Neuronal stem cell (in vitro differentiated cells): ENCODE data around the gene TMC3.

Experiments used
- DNase-seq: peaks from one replicate; pipeline ENCODE4 v3.0.0-alpha.2; 2013; ENCODE audit warnings: low spot score
- H2AFZ ChIP-seq: one replicate; pipeline ENCODE4 v1.6.1; 2013; ENCODE audit warnings: mild to moderate bottlenecking, low read length, inconsistent platforms
- H2AK5ac ChIP-seq: 2 replicates; pipeline ENCODE4 v1.6.1; 2013; ENCODE audit warnings: low read depth, mild to moderate bottlenecking, inconsistent platforms, low read length, moderate library complexity, mixed read lengths
- H2BK120ac ChIP-seq: 2 replicates; pipeline ENCODE4 v1.6.1; 2013; ENCODE audit warnings: low read depth, mild to moderate bottlenecking, inconsistent platforms, low read length, moderate library complexity, mixed read lengths
- H2BK12ac ChIP-seq: one replicate; pipeline ENCODE4 v1.6.1; 2013; ENCODE audit warnings: low read length, inconsistent platforms
- H2BK15ac ChIP-seq: 2 replicates; pipeline ENCODE4 v1.6.1; 2013; ENCODE audit warnings: mild to moderate bottlenecking, low read length, inconsistent platforms, mixed read lengths
- H2BK5ac ChIP-seq: one replicate; pipeline ENCODE4 v1.6.1; 2013; ENCODE audit warnings: inconsistent platforms, mild to moderate bottlenecking, low read length, moderate library complexity
- H3K14ac ChIP-seq: one replicate; pipeline ENCODE4 v1.6.1; 2013; ENCODE audit warnings: low read length, inconsistent platforms
- H3K18ac ChIP-seq: 2 replicates; pipeline ENCODE4 v1.6.1; 2013; ENCODE audit warnings: low read length, inconsistent platforms
- H3K23ac ChIP-seq: 2 replicates; pipeline ENCODE4 v1.6.1; 2013; ENCODE audit warnings: low read depth, mild to moderate bottlenecking, mixed read lengths, low read length, inconsistent platforms; ENCODE audit not compliant: poor library complexity
- H3K27ac ChIP-seq: replicated peaks from 3 replicates; pipeline ENCODE4 v1.5.1; 2013; ENCODE audit warnings: low read length, inconsistent platforms
- H3K27me3 ChIP-seq, 3 experiments: 2 replicates each; pipeline ENCODE4 v1.6.1; 2013; ENCODE audit warnings: low read length in 3 of 3, mild to moderate bottlenecking in 2 of 3, inconsistent platforms in 1 of 3, low read depth in 1 of 3, mixed read lengths in 1 of 3, moderate library complexity in 1 of 3; ENCODE audit not compliant: control insufficient read depth in 3 of 3, insufficient read depth in 3 of 3
- H3K36me3 ChIP-seq, 2 donors: replicated peaks in 1 of 2; 2 replicates each; pipeline ENCODE4 v1.6.1; 2013; ENCODE audit warnings: low read length in 2 of 2; ENCODE audit not compliant: control insufficient read depth in 2 of 2, insufficient read depth in 2 of 2
- H3K4ac ChIP-seq: 2 replicates; pipeline ENCODE4 v1.6.1; 2013; ENCODE audit warnings: inconsistent platforms, mild to moderate bottlenecking, low read length, moderate library complexity
- H3K4me1 ChIP-seq, 2 donors: 1 replicate in 1 of 2; 2 replicates in 1 of 2; pipeline ENCODE4 v1.6.1; 2013; ENCODE audit warnings: low read length in 2 of 2, low read depth in 1 of 2; ENCODE audit not compliant: control insufficient read depth in 2 of 2, insufficient read depth in 1 of 2
- H3K4me2 ChIP-seq: one replicate; pipeline ENCODE4 v1.6.1; 2013; ENCODE audit warnings: mild to moderate bottlenecking, low read length, inconsistent platforms; ENCODE audit not compliant: insufficient read depth, poor library complexity, severe bottlenecking
- H3K4me3 ChIP-seq, 2 donors: 2 replicates each; pipeline ENCODE4 v1.5.1; 2013; ENCODE audit warnings: low read length in 2 of 2, mild to moderate bottlenecking in 2 of 2, inconsistent platforms in 1 of 2, moderate library complexity in 1 of 2
- H3K79me1 ChIP-seq: one replicate; pipeline ENCODE4 v1.6.1; 2013; ENCODE audit warnings: low read depth, mild to moderate bottlenecking, inconsistent platforms, low read length, moderate library complexity
- H3K9ac ChIP-seq: one replicate; pipeline ENCODE4 v1.6.1; 2013; ENCODE audit warnings: mild to moderate bottlenecking, low read depth, low read length, inconsistent platforms; ENCODE audit not compliant: poor library complexity
- H3K9me3 ChIP-seq, 2 donors: replicated peaks in 1 of 2; 2 replicates each; pipeline versions ENCODE3 to v1.6.1; 2013; ENCODE audit warnings: low read length in 2 of 2, mild to moderate bottlenecking in 2 of 2, inconsistent platforms in 1 of 2, low read depth in 1 of 2, mixed read lengths in 1 of 2, moderate library complexity in 1 of 2; ENCODE audit not compliant: control insufficient read depth in 2 of 2, insufficient read depth in 1 of 2
- H4K8ac ChIP-seq: one replicate; pipeline ENCODE4 v1.6.1; 2013; ENCODE audit warnings: low read depth, mild to moderate bottlenecking, inconsistent platforms, low read length, moderate library complexity
- H4K91ac ChIP-seq: one replicate; pipeline ENCODE4 v1.6.1; 2013; ENCODE audit warnings: low read length, low read depth, mild to moderate bottlenecking, inconsistent platforms; ENCODE audit not compliant: poor library complexity
- WGBS, 2 donors: extraction: QIAGEN DNeasy Blood & Tissue Kit; methylation state at CpG; one replicate each; pipeline ENCODE4 v1.1.7; 2013; ENCODE audit warnings: missing lambda C conversion rate in 2 of 2, mixed read lengths in 1 of 2; ENCODE audit not compliant: insufficient read length in 2 of 2, insufficient replicate concordance in 1 of 2; ENCODE audit errors: extremely low coverage in 2 of 2; 5-methylcytosine and 5-hydroxymethylcytosine counted together

The TMC3 gene

DNA sequence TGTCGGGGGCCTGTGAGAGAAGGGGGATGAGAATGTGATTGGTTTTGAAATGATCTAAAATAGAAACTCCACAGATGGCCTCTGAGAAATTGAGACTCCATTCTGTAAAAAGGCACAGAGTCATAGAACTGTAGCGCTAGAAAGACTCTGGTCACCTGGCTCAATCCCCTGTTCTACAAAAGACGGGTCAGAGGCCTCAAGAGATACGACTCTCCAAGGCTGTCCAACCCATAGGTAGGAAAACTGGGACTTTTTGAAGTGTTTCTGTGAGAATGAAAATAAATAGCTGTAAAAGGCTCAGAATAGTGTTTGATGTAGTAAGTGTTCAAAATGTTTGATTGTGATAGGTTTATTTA lies 11.7 kb upstream of the TMC3 start:
- no peaks in the 10 kb centered on the region for H3K27me3 ChIP-seq
- H3K27ac ChIP-seq = no peak overlapping the region
- no peaks in the 10 kb centered on the region for H3K36me3 ChIP-seq
- no peak overlapping the region for H3K23ac ChIP-seq
- WGBS, 2 donors = no CpG with 5 or more reads among the region's 4 CpGs
- no peak overlapping the region for H2AFZ ChIP-seq
- H4K91ac ChIP-seq = no peak overlapping the region
- no peak overlapping the region for H3K4me3 ChIP-seq
- H3K14ac ChIP-seq = no peak overlapping the region
- H2BK12ac ChIP-seq = no peak overlapping the region
- H3K9me3 ChIP-seq = no peaks in the 10 kb centered on the region
- H2BK15ac ChIP-seq = no peak overlapping the region
- H3K79me1 ChIP-seq = no peaks in the 10 kb centered on the region
- H3K4ac ChIP-seq = no peak overlapping the region
- no peak overlapping the region for H2BK5ac ChIP-seq
- H2BK120ac ChIP-seq = no peak overlapping the region
- no peak for DNase-seq
- H3K4me2 ChIP-seq = no peak overlapping the region
- no peak overlapping the region for H3K18ac ChIP-seq
- H2AK5ac ChIP-seq = no peak overlapping the region
- no peak overlapping the region for H3K9ac ChIP-seq
- no peaks in the 10 kb centered on the region for H3K4me1 ChIP-seq
- no peak overlapping the region for H4K8ac ChIP-seq

- no peak overlapping the region for H2BK5ac ChIP-seq
- no CpG with 5 or more reads among the region's 6 CpGs for WGBS, 2 donors
- H3K4ac ChIP-seq = no peak overlapping the region
- no peak overlapping the region for H3K14ac ChIP-seq
- no peak for DNase-seq
- H3K9me3 ChIP-seq = no peaks in the 10 kb centered on the region
- H3K27me3 ChIP-seq = no peaks in the 10 kb centered on the region
- no peak overlapping the region for H3K27ac ChIP-seq
- H2BK12ac ChIP-seq = no peak overlapping the region
- H3K9ac ChIP-seq = no peak overlapping the region
- no peak overlapping the region for H3K23ac ChIP-seq
- no peaks in the 10 kb centered on the region for H3K4me1 ChIP-seq
- no peak overlapping the region for H3K18ac ChIP-seq
- H2AK5ac ChIP-seq = no peak overlapping the region
- H3K36me3 ChIP-seq = no peaks in the 10 kb centered on the region
- H4K91ac ChIP-seq = no peak overlapping the region
- no peak overlapping the region for H3K4me2 ChIP-seq
- H3K79me1 ChIP-seq = no peaks in the 10 kb centered on the region
- no peak overlapping the region for H2AFZ ChIP-seq
- no peak overlapping the region for H4K8ac ChIP-seq
- H2BK15ac ChIP-seq = no peak overlapping the region
- H3K4me3 ChIP-seq = no peak overlapping the region
- H2BK120ac ChIP-seq = no peak overlapping the region
These were observed 11.1 kb upstream of the TMC3 start for GRCh38 chr15:81384891-81385720.

- Histone ChIP-seq H4K91ac (no peak overlapping the region), H2BK12ac (no peak overlapping the region), H2AK5ac (no peak overlapping the region), H2BK15ac (no peak overlapping the region), H3K4me2 (no peak overlapping the region), H3K79me1 (no peaks in the 10 kb centered on the region), H3K23ac (no peak overlapping the region), H2BK5ac (no peak overlapping the region), H3K36me3 (no peaks in the 10 kb centered on the region), H3K18ac (no peak overlapping the region), H2BK120ac (no peak overlapping the region), H3K4me3 (no peak overlapping the region), H3K9me3 (no peaks in the 10 kb centered on the region), H3K4me1 (no peaks in the 10 kb centered on the region), H2AFZ (no peak overlapping the region), H3K4ac (no peak overlapping the region), H3K27me3 (peaks cover 0 to 3% (median 0%) of the 10 kb centered on the region in 3 experiments), H3K14ac (no peak overlapping the region), H4K8ac (no peak overlapping the region), H3K27ac (no peak overlapping the region), H3K9ac (no peak overlapping the region)
- no peak for DNase-seq
- WGBS, 2 donors = no CpG with 5 or more reads among the region's 2 CpGs
These were observed 7.7 kb upstream of the TMC3 start for GRCh38 chr15:81381720-81382119.

DNA sequence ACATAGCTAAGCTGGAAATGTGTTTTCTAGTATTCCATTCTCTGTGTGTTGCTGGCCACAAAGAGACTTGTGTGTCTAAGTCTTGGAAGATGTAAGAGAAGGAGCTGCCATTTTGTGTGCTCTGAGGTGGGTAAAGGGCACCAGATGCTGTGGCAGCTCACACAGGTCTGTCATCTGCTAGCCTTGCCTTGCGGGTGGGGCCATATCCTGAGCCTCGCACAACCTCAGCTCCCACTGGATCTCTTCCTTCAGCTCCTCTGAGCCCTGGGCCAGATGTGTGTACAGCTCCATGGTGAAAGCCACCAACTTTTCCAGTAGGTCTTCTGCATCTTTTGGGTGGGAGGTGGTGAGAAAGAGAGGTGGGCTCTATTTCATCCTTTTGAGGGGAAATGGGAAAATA lies 6.7 kb upstream of the TMC3 start:
- no peak overlapping the region for H2AFZ ChIP-seq
- no peak overlapping the region for H3K14ac ChIP-seq
- WGBS, 2 donors = no CpG with 5 or more reads among the region's 2 CpGs
- H3K18ac ChIP-seq = no peak overlapping the region
- H3K4me1 ChIP-seq = peaks cover 0 to 2% of the 10 kb centered on the region in 2 donors
- no peak overlapping the region for H3K27ac ChIP-seq
- H4K8ac ChIP-seq = no peak overlapping the region
- H3K4me3 ChIP-seq = no peak overlapping the region
- no peaks in the 10 kb centered on the region for H3K79me1 ChIP-seq
- H3K27me3 ChIP-seq = peaks cover 0 to 3% (median 0%) of the 10 kb centered on the region in 3 experiments
- no peak overlapping the region for H3K4ac ChIP-seq
- H3K23ac ChIP-seq = no peak overlapping the region
- no peaks in the 10 kb centered on the region for H3K9me3 ChIP-seq
- H3K36me3 ChIP-seq = no peaks in the 10 kb centered on the region
- H4K91ac ChIP-seq = no peak overlapping the region
- H2BK12ac ChIP-seq = no peak overlapping the region
- H2BK5ac ChIP-seq = no peak overlapping the region
- no peak overlapping the region for H2BK15ac ChIP-seq
- no peak overlapping the region for H2AK5ac ChIP-seq
- H2BK120ac ChIP-seq = no peak overlapping the region
- H3K4me2 ChIP-seq = no peak overlapping the region
- no peak overlapping the region for H3K9ac ChIP-seq
- no peak for DNase-seq
